HepG2 (cell line): ENCODE measurements around the gene GTF2F1. TPM values are rescaled to one million over a fixed set of nuclear protein-coding genes. Genes with fewer than 3 reads are reported as not detected.

Experiments used
- CBFB ChIP-seq: sonication (generic); formaldehyde crosslinking; IDR thresholded peaks from 2 replicates; pipeline ENCODE4 v1.4.0; 2020; ENCODE audit warnings: missing genetic modification reagents
- CENPBD1 ChIP-seq: sonication (generic); formaldehyde crosslinking; IDR thresholded peaks from 2 replicates; pipeline ENCODE4 v1.8.0; 2022; ENCODE audit warnings: missing genetic modification reagents, low read depth, mild to moderate bottlenecking, borderline replicate concordance
- FOXA1 ChIP-seq, 2 experiments: fragments of 450-650 bp in 1 of 2; sonication (generic) in 1 of 2; formaldehyde crosslinking in 1 of 2; IDR thresholded peaks; 2 replicates each; pipeline versions ENCODE4 v1.4.0 to v1.6.1; 2016 to 2020; ENCODE audit warnings: missing genetic modification reagents in 1 of 2
- NR3C1 ChIP-seq: sonication (generic); formaldehyde crosslinking; IDR thresholded peaks from 2 replicates; pipeline ENCODE4 v1.4.0; 2020; ENCODE audit warnings: missing genetic modification reagents
- PAXIP1 ChIP-seq: sonication (generic); formaldehyde crosslinking; conservative IDR thresholded peaks from 2 replicates; pipeline ENCODE4 v1.4.0; 2020; ENCODE audit warnings: mild to moderate bottlenecking, missing genetic modification reagents, moderate library complexity
- POLR2AphosphoS5 ChIP-seq: IDR thresholded peaks from 2 replicates; pipeline ENCODE4 v1.6.1; 2012; ENCODE audit warnings: low read depth, low read length
- ZBTB40 ChIP-seq, 2 experiments: fragments of 450-650 bp in 1 of 2; sonication (generic) in 1 of 2; formaldehyde crosslinking in 1 of 2; IDR thresholded peaks; 2 replicates each; pipeline versions ENCODE4 v1.6.1 to v1.8.0; 2016 to 2022; ENCODE audit warnings: antibody characterized with exemption in 1 of 2, mild to moderate bottlenecking in 1 of 2, missing genetic modification reagents in 1 of 2
- polyA plus RNA-seq, 8 experiments: library from polyadenylated mRNA; depleted of rRNA in 3 of 8; stranded (reverse) in 7 of 8; unstranded in 1 of 8; fragments of >200 nt; fragmentation: Illumina TruSeq in 4 of 8; extraction: Trizol in 4 of 8; gene quantifications; 2 replicates each; pipeline versions ENCODE4 v1.2.1 to v1.2.3, GENCODE V29; 2011 to 2016; ENCODE audit warnings: low read depth in 4 of 8, missing spikeins in 1 of 8, mixed read lengths in 1 of 8; ENCODE audit not compliant: insufficient read depth in 1 of 8
- total RNA-seq, 5 experiments: library from RNA; depleted of rRNA; stranded (reverse); fragments of >200 nt; fragmentation: Illumina TruSeq; extraction: Trizol; gene quantifications; 2 replicates each; pipeline ENCODE4 v1.2.3, GENCODE V29; 2016; ENCODE audit warnings: low read depth in 1 of 5

The GTF2F1 gene
- total and polyA plus RNA-seq, 2 of the 13 experiments (the other 11 are each of a cell fraction or from before 2014, with no cell fraction given) = 27.8 to 34.1 TPM

- TF ChIP-seq PAXIP1 (CRISPR knock-in tag) (peak; percentile 80), CENPBD1 (no peak), CBFB (no peak), POLR2AphosphoS5 (no peak), ZBTB40 (IDR thresholded peaks at IDR 0.05) (no peak), ZBTB40 (CRISPR knock-in tag; IDR thresholded peaks at IDR 0.05) (0 out of 2 replicates have a peak, but pooled peaks have one; percentile 16), FOXA1 (IDR thresholded peaks at IDR 0.05) (no peak), FOXA1 (CRISPR knock-in tag; IDR thresholded peaks at IDR 0.05) (no peak), NR3C1 (CRISPR knock-in tag) (no peak)
These were observed 10.1 kb upstream of the GTF2F1 start (continued) for GRCh38 chr19:6402837-6403608.
